Bronchial epithelial cell (primary cell): ENCODE measurements around the gene CHD5. TPM values are rescaled to one million over a fixed set of nuclear protein-coding genes. Genes with fewer than 3 reads are reported as not detected.

Experiments used
- DNase-seq: peaks from one replicate; pipeline ENCODE4 v3.0.0-alpha.2; 2010; ENCODE audit warnings: low read depth
- FAIRE-seq: peaks from 2 replicates; lab custom pipeline; 2011; peaks lifted over from hg19 to GRCh38; lab: Jason Lieb, UNC
- H3K27me3 ChIP-seq: 2 replicates; pipeline ENCODE4 v1.5.1; 2011; ENCODE audit warnings: low read length; ENCODE audit not compliant: control insufficient read depth, insufficient read depth
- H3K36me3 ChIP-seq: 2 replicates; pipeline ENCODE4 v1.5.1; 2011; ENCODE audit warnings: low read length; ENCODE audit not compliant: control insufficient read depth, insufficient read depth
- H3K4me3 ChIP-seq: 2 replicates; pipeline ENCODE4 v1.5.1; 2011; ENCODE audit warnings: mild to moderate bottlenecking, low read depth, low read length, control low read depth
- total RNA-seq: library from RNA; depleted of rRNA; stranded (reverse); fragments of >200 nt; gene quantifications from 2 replicates; pipeline ENCODE4 v1.2.1, GENCODE V29; 2014
- TF ChIP-seq, protein P1 (sequence below): IDR thresholded peaks from 2 replicates; pipeline ENCODE4 v1.5.1; 2011; ENCODE audit warnings: mild to moderate bottlenecking, moderate library complexity, low read length, control low read depth, inconsistent platforms; ENCODE audit not compliant: insufficient read depth, severe bottlenecking

CHD5 gene
- total RNA-seq, 1 donor from 2014 or later: 0.26 TPM

DNA sequence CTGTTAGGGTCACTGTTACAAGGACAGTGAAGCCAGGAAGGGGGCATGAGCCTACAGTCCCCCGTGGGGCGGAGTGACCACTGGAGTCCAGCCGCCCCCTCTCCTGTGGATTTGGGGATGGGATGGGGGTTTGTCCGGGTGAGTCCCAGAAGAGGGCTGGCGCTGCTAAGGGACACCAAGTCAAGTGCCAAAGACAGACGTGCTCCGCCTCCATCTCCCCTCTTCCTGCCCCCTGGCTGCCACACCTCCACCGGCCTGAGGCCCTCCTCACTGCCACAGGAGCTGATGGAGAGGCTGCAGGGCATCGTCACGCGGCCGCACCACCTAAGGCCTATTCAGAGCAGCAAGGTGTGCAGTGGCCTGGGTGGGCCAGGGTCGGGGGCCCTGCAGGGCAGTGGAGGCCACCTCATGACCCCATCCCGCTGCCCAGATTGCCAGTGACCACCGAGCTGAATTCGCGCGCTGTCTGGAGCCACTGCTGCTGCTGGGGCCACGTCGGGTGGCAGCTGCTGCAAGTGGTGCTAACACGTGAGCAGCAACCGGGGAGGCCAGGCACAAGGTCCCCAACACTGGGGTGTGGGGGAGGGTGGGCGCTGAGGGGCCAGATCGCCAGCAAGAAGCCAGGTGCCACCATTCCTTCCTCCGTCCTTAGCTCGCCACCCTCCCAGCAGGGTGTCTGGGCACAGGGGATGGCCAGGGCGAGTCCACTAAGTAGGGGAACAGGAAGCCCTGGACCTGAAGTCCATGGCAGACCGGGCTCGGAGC lies 30.7 kb upstream of the CHD5 start:
- Histone ChIP-seq H3K4me3 (no peak overlapping the region), H3K27me3 (no peaks in the 10 kb centered on the region), H3K36me3 (peaks cover 12% of the 10 kb centered on the region)
- TF ChIP-seq, protein P1, sequence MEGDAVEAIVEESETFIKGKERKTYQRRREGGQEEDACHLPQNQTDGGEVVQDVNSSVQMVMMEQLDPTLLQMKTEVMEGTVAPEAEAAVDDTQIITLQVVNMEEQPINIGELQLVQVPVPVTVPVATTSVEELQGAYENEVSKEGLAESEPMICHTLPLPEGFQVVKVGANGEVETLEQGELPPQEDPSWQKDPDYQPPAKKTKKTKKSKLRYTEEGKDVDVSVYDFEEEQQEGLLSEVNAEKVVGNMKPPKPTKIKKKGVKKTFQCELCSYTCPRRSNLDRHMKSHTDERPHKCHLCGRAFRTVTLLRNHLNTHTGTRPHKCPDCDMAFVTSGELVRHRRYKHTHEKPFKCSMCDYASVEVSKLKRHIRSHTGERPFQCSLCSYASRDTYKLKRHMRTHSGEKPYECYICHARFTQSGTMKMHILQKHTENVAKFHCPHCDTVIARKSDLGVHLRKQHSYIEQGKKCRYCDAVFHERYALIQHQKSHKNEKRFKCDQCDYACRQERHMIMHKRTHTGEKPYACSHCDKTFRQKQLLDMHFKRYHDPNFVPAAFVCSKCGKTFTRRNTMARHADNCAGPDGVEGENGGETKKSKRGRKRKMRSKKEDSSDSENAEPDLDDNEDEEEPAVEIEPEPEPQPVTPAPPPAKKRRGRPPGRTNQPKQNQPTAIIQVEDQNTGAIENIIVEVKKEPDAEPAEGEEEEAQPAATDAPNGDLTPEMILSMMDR: no peak
- no peak for DNase-seq
- FAIRE-seq: no peak

DNA sequence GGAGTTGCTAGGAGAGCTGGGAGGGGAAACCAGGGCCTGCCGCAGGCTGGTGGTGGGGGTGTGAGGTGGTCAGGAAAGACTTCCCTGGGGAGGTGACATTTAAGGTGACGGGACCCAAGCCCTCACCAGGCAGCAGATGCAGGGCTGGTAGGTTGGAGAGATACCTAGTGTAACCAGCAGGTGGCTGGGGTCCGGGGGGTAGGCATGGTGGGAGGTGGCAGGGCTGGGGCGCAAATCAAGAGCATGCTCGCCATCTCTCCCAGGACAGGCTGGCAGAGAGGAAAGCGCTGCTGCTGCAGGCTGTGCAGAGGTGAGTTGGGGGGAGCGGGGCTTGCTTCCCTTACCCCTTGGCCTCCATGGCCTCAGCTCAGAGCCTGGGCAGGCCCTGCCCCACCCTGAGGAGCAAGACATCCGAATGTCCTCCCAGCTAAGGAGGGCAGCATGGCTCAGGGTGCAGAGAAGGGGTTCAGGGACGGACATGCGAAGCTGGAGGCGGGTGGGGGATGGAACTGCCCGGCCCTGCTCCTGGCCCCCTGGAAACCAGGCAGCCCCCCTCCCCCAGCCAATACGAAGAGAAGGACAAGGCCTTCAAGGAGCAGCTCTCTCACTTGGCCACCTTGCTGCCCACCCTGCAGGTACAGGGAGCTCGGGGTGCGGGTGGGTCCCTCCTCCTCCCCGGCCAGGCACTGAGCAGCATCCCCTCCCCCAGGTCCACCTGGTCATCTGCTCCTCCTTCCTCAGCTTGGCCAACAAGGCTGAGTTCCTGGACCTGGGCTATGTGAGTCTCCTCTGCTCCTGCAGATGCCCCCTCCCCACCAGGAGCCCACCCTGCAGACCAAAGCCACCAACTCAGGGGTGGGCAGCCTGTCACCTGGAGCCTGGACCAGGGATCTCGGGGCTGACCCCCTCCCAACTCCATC lies 29.8 kb upstream of the CHD5 start:
- H3K27me3 ChIP-seq: no peaks in the 10 kb centered on the region
- TF ChIP-seq, protein P1: peak; percentile 38
- H3K36me3 ChIP-seq: peaks cover 12% of the 10 kb centered on the region
- no peak for DNase-seq
- no peak for FAIRE-seq
- H3K4me3 ChIP-seq: no peak overlapping the region

DNA sequence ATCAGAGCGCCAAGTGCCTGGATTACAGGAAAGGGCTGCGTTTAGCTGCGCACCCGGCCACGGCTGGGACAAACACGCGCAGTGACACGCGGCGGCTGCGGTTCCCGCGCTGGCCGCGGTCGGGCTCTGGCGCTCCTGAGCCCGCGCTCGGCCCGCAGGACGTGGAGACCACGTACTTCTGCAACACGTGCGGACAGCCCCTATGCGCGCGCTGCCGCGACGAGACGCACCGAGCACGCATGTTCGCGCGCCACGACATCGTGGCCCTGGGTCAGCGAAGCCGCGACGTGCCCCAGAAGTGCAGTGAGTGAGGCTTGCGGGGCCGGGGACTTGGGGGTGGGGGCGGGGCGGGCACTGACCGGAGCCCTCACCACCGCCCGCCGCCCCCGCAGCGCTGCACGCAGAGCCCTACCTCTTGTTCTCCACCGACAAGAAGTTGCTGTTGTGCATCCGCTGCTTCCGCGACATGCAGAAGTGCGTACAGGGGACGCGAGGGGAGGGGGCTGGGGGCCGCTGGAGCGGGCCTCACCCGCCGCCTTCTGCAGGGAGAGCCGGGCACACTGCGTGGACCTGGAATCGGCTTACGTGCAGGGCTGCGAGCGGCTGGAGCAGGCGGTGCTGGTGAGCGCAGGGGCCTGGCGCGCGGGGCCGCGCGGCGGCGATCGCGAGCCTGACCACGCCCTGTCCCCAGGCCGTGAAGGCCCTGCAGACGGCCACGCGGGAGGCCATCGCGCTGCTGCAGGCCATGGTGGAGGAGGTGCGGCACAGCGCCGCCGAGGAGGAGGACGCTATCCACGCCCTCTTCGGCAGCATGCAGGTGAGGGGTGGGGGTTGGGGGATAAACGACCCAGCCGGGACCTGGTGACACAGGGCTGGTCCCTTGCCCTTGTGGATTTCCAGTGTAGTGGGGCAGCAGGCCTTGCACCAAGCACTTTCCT lies 28.9 kb upstream of the CHD5 start:
- no peak for FAIRE-seq
- no peak for DNase-seq
- Histone ChIP-seq H3K36me3 (peaks cover 12% of the 10 kb centered on the region), H3K27me3 (no peaks in the 10 kb centered on the region), H3K4me3 (no peak overlapping the region)
- TF ChIP-seq, protein P1: no peak

DNA sequence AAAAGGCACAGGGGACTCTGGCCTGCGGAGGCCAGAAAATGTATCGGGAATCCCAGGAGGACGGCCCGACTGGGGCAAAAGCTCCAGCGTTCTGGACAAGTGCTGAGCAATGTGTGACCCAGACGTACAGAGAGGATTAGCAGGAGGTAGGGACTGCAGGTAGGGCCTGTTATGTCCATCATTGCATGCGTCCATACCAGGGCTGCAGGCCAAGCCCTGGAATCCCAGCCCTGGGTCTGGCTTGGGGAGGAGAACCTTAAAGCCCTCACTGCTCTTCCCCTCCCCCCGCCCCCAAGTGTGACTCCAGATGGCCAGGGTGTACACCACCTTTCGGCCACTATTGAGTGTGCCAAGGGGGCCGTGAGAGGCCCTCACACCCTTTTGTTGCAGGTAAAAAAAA lies 27.8 kb upstream of the CHD5 start:
- TF ChIP-seq, protein P1: no peak
- FAIRE-seq (no peak), DNase-seq (no peak)
- peaks cover 11% of the 10 kb centered on the region for H3K36me3 ChIP-seq
- H3K4me3 ChIP-seq: no peak overlapping the region
- H3K27me3 ChIP-seq: no peaks in the 10 kb centered on the region

DNA sequence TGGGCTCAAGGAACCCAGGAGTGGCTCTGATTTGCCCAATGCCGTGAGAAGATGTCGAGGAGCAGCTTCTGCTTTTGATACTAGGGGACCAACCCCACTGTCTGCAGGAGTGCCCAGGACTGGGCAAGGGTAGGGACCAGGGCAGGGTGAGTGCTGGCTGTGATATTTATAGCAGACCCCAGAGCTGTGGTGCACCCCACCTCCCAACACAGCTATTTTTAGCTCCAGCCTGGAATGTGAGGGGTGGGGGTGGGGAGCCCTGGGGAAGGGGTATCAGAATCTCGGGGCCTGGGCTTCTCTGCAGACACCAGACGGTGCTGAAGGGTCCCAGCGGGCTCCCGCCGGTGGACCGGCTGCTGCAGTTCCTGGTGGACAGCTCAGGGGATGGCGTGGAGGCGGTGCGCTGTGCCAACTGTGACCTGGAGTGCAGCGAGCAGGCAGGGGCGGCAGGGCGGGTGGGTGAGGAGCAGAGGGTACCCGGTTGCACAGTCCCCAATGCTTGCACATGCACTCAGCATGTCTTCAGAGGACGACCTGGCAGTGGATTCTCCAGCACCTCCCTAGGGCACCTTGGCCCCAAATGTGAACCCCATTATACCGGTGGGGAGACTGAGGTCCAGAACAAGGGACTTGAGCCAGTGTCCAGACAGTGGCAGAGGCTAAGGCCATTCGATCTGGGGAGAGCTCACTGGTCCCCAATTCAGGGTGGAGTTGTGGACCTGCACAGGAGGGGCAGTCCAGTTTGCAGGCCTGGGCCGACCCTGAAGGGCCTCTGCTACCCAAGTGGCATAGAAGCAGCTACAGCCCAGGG lies 27.2 kb upstream of the CHD5 start:
- H3K4me3 ChIP-seq: peak overlapping the region; percentile 56
- peaks cover 8% of the 10 kb centered on the region for H3K36me3 ChIP-seq
- TF ChIP-seq, protein P1: no peak
- H3K27me3 ChIP-seq: no peaks in the 10 kb centered on the region
- DNase-seq (no peak), FAIRE-seq (no peak)
